Head of caudate nucleus (tissue), 42 donors: ENCODE results near the gene GLIS1.

Experiments
- DNase-seq, 42 donors: peaks; one replicate each; pipeline versions ENCODE4 v3.0.0 to v3.0.0-alpha.2; 2020 to 2021; ENCODE audit warnings: mixed read lengths in 7 of 42
- intact Hi-C: fragments of 100-400 bp; cut with DNase I; formaldehyde crosslinking; loops from one replicate; pipeline ENCODE4 v1.15.0; 2022

GLIS1 gene

DNA sequence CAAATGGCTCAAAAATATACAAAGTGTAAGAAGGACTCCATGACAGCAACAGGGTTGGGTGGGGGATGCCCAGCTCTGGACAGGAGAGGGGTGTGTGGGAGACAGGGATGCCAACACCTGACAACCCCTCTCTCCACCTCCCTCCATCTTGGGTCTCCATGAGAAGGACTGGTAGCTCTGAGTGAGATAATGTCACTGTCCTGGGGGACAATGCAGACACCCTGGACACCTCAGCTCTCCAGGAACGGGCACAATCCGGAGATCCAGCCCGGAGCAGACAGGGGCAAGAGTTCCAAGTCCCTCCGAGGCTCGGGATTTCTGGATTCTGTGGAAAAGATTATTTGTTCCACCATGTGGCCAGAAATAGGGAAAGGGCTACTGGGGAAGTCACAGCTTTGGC is 122.5 kb downstream of the GLIS1 start:
- DNase-seq: peak in 3 of 42 donors; percentile 1 to 12 (median 9)
- intact Hi-C loops: no loop called here

DNA sequence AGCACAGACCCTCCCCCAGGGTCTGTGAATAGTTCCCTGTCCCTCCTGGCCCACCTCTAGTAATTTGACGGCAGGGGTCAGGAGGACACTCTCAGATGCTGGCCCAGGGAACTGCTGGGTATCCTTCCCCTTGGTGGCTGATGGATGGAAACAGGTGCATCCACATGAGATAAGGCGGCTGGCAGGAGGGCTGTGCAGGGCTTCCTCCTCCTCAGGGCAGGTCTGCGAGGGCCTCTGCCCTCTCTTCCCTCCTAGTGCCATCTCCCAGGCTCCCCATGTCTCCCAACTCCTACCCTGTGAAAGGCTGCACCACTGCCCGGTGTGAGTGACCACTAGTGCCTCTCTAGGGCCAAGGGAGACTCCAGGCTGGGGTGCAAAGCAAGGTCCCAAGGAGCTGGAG is 123.9 kb downstream of the GLIS1 start:
- intact Hi-C loops: no loop called here
- DNase-seq: peak in 5 of 42 donors; percentile 0 to 23 (median 7)

GRCh38 chr1:53614231-53615021 is 124.5 kb downstream of the GLIS1 start:
- DNase-seq: peak in 6 of 42 donors; percentile 4 to 15 (median 7)
- intact Hi-C loops: no loop called here

GRCh38 chr1:53608676-53609075 is 130.3 kb downstream of the GLIS1 start:
- intact Hi-C loops: no loop called here
- DNase-seq: peak in 1 of 42 donors; percentile 2

DNA sequence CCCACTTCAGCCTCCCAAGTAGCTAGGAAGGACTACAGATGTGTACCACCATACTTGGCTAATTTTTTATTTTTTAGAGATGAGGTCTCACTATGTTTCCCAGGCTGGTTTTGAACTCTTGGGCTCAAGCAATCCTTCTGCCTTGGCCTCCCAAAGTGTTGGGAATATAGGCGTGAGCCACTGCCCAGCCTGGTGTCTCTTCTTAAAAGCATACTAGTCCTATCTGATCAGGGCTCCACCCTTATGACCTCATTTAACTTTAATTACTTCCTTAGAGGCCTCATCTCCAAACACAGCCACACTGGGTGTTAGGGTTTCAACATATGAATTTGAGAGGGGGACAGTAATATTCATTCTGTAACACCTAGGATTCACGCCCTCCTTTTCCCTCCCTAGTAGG is 130.9 kb downstream of the GLIS1 start:
- peak in 1 of 42 donors; percentile 2 for DNase-seq
- intact Hi-C loops: no loop called here

- peak in 1 of 42 donors; percentile 4 for DNase-seq
These were observed 132.3 kb downstream of the GLIS1 start for GRCh38 chr1:53606651-53607051.

GRCh38 chr1:53606197-53606596 is 132.8 kb downstream of the GLIS1 start:
- no peak for DNase-seq
- intact Hi-C loops: no loop called here

More at GRCh38 chr1:53606651-53607051, 132.3 kb downstream of the GLIS1 start:
- intact Hi-C loops: no loop called here

- intact Hi-C loops: no loop called here
- DNase-seq: no peak
These were observed 133.8 kb downstream of the GLIS1 start for GRCh38 chr1:53605181-53605580.

- DNase-seq: no peak
- intact Hi-C loops: no loop called here
These were observed 134.6 kb downstream of the GLIS1 start for GRCh38 chr1:53604291-53604919.

GRCh38 chr1:53603431-53603830 is 135.5 kb downstream of the GLIS1 start:
- no peak for DNase-seq
- intact Hi-C loops: no loop called here

DNA sequence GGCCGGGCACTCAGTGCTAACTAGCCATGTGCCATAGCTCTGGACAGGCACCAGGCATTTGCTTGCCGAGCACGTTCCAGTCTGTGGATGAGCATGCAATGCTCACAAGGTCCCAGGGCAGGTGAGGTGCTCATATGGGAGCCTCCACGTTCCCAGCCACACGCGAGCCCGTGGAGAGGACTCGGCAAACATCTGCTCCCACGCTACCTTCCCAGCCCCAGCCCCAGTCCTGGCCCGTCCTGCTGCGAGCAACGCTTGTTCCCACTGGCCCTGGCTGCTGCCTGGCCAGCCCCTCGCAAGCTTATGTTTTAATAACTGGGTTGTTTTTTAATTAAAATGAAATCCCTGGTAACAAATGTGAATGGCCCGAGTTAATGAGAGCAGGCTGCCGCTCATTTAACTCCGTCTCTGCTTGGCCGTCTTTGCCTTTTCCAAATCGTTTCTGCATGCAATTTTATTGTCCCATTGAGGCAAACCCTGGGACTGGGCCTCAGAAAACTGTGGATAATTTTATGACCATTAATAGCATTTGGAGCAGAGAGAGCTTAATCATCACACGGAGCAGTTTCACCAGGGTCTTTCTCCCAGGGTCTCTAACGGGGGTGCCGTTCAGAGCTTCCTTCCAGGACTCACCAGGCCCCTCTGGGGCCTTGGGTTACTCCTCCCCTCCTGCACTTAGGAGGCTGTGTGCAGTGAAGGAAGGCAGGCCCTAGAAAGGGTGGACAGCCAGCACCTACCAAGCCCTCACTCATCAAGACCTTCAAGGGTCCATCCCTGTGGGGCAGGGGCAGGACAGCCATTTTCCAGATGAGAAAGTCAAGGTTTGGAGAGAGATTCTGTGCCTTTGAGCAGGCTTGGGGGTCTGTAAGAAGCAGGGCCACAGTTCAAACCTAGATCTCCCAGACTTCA is 136.8 kb downstream of the GLIS1 start:
- intact Hi-C loops: no loop called here
- DNase-seq: no peak

DNA sequence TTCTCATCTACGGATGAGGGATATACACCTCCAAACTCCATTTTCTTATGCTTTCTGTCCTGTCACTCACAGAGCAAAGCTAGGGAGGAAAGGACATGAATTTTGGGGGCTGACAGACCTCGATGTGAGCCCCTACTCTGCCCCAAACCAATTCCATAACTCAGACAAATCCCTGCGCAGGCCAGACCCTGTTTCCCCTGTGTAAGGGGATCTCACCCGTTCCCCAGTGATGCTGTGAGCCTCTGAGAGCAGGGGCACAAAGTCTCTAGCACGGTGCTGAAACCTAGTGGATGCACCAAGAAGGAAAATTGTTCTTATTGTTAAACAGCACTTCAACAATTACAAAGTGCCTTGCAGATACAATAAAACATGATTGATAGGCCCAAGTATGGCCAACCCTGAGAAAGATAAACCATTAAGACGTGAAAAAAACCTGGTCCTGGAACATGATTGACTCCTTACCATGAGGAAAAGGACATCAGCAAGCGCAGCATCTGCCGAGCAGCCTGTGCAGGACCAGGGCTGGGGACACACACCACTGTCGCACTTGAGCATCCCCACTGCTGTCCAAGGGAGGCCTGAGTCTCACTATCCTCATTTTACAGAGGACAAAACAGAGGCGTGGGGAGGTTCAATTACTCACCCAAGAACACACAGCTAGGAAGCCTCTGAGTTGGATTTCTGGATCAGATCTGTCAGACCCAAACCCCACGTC is 137.8 kb downstream of the GLIS1 start:
- DNase-seq: no peak
- intact Hi-C loops: no loop called here

GRCh38 chr1:53600561-53600960 is 138.4 kb downstream of the GLIS1 start:
- intact Hi-C loops: no loop called here
- DNase-seq: no peak

- intact Hi-C loops: no loop called here
- peak in 1 of 42 donors; percentile 24 for DNase-seq
These were observed 139.0 kb downstream of the GLIS1 start for GRCh38 chr1:53600001-53600400.

GRCh38 chr1:53599481-53599880 is 139.5 kb downstream of the GLIS1 start:
- intact Hi-C loops: no loop called here
- DNase-seq: no peak

- no peak for DNase-seq
- intact Hi-C loops: no loop called here
These were observed 140.0 kb downstream of the GLIS1 start for GRCh38 chr1:53598966-53599365.

DNA sequence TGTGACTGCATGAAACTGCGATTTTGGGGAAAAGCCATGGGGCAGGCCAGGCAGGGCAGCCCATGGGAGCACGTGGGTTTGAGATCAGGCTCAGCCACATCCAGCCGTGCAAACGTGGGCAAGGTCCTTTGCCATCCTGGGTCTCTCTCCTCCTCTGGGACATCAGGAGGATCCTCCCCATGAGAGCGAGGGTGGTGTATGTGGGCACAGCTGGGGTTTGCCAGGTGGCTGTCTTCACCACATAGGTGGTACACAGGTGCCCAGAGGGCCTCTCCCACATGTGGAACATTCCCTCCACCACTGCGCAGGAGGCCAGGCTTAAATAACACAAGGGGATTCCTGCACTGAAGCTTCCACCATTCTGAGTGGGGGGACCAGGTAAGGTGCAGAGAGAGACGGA is 143.1 kb downstream of the GLIS1 start:
- intact Hi-C loops: no loop called here
- DNase-seq: no peak

GRCh38 chr1:53594391-53595180 is 144.4 kb downstream of the GLIS1 start:
- intact Hi-C loops: no loop called here
- no peak for DNase-seq
